Measurements from ENCODE around the gene TMEM125. TPM values are rescaled to one million over a fixed set of nuclear protein-coding genes. Genes with fewer than 3 reads are reported as not detected.

Gene TMEM125
- total RNA-seq, 1 experiment from 2014 or later: 3.1 TPM

DNA sequence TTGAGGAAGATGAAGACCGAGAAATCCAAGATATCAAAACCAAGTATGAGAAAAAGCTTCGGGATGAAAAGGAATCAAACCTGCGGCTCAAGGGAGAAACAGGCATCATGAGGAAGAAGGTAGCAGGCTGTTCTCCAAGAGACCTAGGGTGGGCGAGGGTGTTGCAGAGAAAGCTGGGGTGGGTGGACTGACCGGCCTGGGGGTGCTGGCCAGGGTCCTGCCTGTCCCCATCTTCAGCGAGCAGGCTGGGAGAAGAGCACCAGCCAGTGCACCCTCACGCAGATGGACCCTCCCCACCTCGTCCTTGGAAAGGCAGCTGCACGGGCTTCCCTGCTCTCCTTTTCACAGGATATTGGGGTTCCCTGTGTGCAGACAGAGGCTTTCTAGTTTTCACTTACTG lies 46.9 kb upstream of the TMEM125 start:
- Mint-ChIP-seq H3K27me3 (ENCODE audit: insufficient read depth, unreplicated experiment) (no peaks in the 10 kb centered on the region), H3K4me1 (ENCODE audit: insufficient read depth, unreplicated experiment) (peaks cover 6% of the 10 kb centered on the region), H3K36me3 (ENCODE audit: insufficient read depth, unreplicated experiment) (no peaks in the 10 kb centered on the region), H3K9me3 (ENCODE audit: unreplicated experiment) (no peaks in the 10 kb centered on the region), H3K4me3 (ENCODE audit: unreplicated experiment) (no peak overlapping the region), H3K27ac (ENCODE audit: low read depth, unreplicated experiment) (no peak overlapping the region)
- DNase-seq (ENCODE audit: unreplicated experiment): no peak
- intact Hi-C loops (cut with micrococcal nuclease): loop anchor here (10.0 kb wide), 1 partner anchor 148 kb away; no protein-coding TSS in a partner anchor
- no TSS peak for BruUV-seq (replicated peaks)
- CTCF ChIA-PET: interaction anchor here (0.6 kb wide), 1 partner anchor 14 kb away, joined by 3 read pairs; no protein-coding TSS in a partner anchor
- TF ChIP-seq, protein P1, sequence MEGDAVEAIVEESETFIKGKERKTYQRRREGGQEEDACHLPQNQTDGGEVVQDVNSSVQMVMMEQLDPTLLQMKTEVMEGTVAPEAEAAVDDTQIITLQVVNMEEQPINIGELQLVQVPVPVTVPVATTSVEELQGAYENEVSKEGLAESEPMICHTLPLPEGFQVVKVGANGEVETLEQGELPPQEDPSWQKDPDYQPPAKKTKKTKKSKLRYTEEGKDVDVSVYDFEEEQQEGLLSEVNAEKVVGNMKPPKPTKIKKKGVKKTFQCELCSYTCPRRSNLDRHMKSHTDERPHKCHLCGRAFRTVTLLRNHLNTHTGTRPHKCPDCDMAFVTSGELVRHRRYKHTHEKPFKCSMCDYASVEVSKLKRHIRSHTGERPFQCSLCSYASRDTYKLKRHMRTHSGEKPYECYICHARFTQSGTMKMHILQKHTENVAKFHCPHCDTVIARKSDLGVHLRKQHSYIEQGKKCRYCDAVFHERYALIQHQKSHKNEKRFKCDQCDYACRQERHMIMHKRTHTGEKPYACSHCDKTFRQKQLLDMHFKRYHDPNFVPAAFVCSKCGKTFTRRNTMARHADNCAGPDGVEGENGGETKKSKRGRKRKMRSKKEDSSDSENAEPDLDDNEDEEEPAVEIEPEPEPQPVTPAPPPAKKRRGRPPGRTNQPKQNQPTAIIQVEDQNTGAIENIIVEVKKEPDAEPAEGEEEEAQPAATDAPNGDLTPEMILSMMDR (IDR thresholded peaks at IDR 0.05; ENCODE audit: unreplicated experiment): no peak
- POLR2A ChIA-PET: interaction anchor here (1.1 kb wide), 1 partner anchor 10 kb away, joined by 3 read pairs; no protein-coding TSS in a partner anchor

DNA sequence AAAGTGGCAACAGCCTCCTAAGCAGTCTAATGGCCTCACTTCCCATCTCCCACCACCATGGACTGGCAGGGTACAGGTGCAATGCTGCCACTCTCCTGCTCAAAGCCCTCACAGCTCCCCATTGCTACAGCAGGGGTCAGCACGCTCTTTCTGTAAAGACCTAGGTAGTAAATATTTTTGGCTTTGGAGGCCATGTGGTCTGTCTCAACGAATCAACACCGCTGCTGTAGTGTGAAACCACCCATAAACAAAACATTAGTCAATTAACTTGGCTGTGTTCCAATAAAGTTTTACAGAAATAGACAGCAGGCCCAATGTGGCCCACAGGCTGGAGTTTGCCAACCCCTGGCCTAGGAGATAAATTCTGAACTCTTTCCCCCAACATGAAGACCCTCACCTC lies 44.6 kb upstream of the TMEM125 start:
- peak; percentile 45 for DNase-seq (ENCODE audit: unreplicated experiment)
- ChIA-PET CTCF (interaction anchor here (0.6 kb wide), 1 partner anchor 194 kb away, joined by 3 read pairs; no protein-coding TSS in a partner anchor), POLR2A (interaction anchor here (0.7 kb wide), 1 partner anchor 311 kb away, joined by 3 read pairs; no protein-coding TSS in a partner anchor)
- no peaks in the 10 kb centered on the region for H3K36me3 Mint-ChIP-seq (ENCODE audit: insufficient read depth, unreplicated experiment)
- no peaks in the 10 kb centered on the region for H3K27me3 Mint-ChIP-seq (ENCODE audit: insufficient read depth, unreplicated experiment)
- H3K4me1 Mint-ChIP-seq (ENCODE audit: insufficient read depth, unreplicated experiment): peaks cover 6% of the 10 kb centered on the region
- intact Hi-C loops (cut with micrococcal nuclease): loop anchor here (5.0 to 10.0 kb wide), 4 partner anchors 150 to 822 kb away; partner anchors contain the start of gene KDM4A
- TF ChIP-seq, protein P1 (IDR thresholded peaks at IDR 0.05; ENCODE audit: unreplicated experiment): no peak
- BruUV-seq (replicated peaks): no TSS peak
- no peak overlapping the region for H3K27ac Mint-ChIP-seq (ENCODE audit: low read depth, unreplicated experiment)
- no peak overlapping the region for H3K4me3 Mint-ChIP-seq (ENCODE audit: unreplicated experiment)
- H3K9me3 Mint-ChIP-seq (ENCODE audit: unreplicated experiment): no peaks in the 10 kb centered on the region

DNA sequence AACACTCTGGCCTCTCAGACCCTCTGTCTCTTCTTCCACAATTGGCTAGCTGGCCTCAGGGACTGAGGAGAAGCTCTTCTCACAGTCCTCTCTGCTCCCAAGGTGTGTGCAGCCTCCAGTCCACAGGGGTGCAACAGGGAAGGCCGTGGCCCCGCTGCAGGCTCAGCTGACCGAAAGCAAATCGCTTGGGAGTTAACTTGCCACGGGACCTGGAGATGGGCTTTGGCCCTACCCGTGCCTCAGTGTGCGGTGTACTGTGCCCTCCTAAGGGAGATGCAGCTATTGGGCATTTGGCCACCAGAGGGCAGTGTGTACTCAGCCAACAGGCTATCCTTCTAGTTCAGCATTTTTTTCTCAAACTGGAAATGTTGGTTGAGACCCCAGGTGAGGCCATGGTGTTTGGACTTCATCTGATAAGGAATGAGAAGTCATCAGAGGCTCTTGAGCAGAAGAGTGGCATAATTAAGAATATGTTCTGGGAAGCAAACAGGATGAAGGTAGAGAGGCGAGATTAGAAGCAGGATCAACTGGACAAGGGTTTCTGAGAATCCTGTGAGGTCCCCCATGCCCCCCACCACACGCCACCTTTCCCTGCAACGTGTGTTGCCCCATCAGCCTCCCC lies 42.5 kb upstream of the TMEM125 start:
- peaks cover 11% of the 10 kb centered on the region for H3K4me1 Mint-ChIP-seq (ENCODE audit: insufficient read depth, unreplicated experiment)
- no peaks in the 10 kb centered on the region for H3K27me3 Mint-ChIP-seq (ENCODE audit: insufficient read depth, unreplicated experiment)
- TF ChIP-seq, protein P1 (IDR thresholded peaks at IDR 0.05; ENCODE audit: unreplicated experiment): peak; percentile 71
- H3K9me3 Mint-ChIP-seq (ENCODE audit: unreplicated experiment): no peaks in the 10 kb centered on the region
- ChIA-PET CTCF (interaction anchor here (0.6 to 1.8 kb wide), 37 partner anchors 9 to 810 kb away, joined by 3 to 15 read pairs (median 3); partner anchors contain the start of genes CDC20, CFAP57, EBNA1BP2 and KDM4A), POLR2A (interaction anchor here (0.5 to 1.8 kb wide), 9 partner anchors 20 to 748 kb away, joined by 3 to 10 read pairs (median 4); partner anchors contain the start of genes ATP6V0B, ELOVL1, KDM4A and MED8)
- peak; percentile 80 for DNase-seq (ENCODE audit: unreplicated experiment)
- H3K36me3 Mint-ChIP-seq (ENCODE audit: insufficient read depth, unreplicated experiment): no peaks in the 10 kb centered on the region
- intact Hi-C loops (cut with micrococcal nuclease): loop anchor here (1.0 to 10.0 kb wide), 6 partner anchors 152 to 820 kb away; partner anchors contain the start of gene KDM4A
- no peak overlapping the region for H3K4me3 Mint-ChIP-seq (ENCODE audit: unreplicated experiment)
- H3K27ac Mint-ChIP-seq (ENCODE audit: low read depth, unreplicated experiment): no peak overlapping the region
- BruUV-seq (replicated peaks): no TSS peak

All from MCF 10A (cell line).